ENCODE measurements around the gene CHRFAM7A. TPM values are rescaled to one million over a fixed set of nuclear protein-coding genes. Genes with fewer than 3 reads are reported as not detected.
"Not testable (repeated sequence)": the region's sequence is repeated elsewhere in the genome, so short reads cannot be mapped to it uniquely, and the experiment has no call there.

The CHRFAM7A gene
- polyA plus RNA-seq, 1 donor from 2014 or later, result 2.4 TPM

DNA sequence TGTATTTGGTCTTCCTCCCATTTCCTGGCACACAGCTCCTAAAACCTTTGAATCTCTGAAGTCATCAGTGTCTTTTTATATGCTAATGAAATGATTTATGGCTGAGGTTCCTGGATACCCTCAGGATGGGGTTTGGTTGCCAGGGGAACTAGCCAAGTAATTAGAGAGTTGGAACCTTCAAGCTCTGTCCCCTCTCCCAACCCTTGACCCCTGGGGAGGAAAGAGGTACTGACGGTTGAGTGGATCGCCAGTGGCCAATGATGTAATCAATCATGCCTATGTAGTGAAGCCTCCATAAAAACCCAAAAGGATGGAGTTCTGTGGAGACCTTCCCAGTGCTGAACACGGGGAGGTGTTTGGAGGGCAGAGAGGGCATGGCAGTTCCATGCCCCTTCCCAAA, 25.1 kb downstream of the CHRFAM7A start:
- H3K4me3 ChIP-seq (ENCODE audit: low read length); H3K27me3 ChIP-seq (ENCODE audit: insufficient read depth, low read depth, low read length); H2AFZ ChIP-seq (ENCODE audit: low read depth, low read length); H3K9me2 ChIP-seq (ENCODE audit: insufficient read depth, low read length); H3K9ac ChIP-seq (ENCODE audit: low read length); H3K79me2 ChIP-seq (replicated peaks; ENCODE audit: insufficient read depth, low read length); H4K20me1 ChIP-seq (ENCODE audit: insufficient read depth); H3K27ac ChIP-seq (ENCODE audit: low read length); H3F3A ChIP-seq (ENCODE audit: insufficient read depth, low read length, poor library complexity, severe bottlenecking); H3K4me2 ChIP-seq (ENCODE audit: low read length); H3K9me3 ChIP-seq (ENCODE audit: low read length); H3K36me3 ChIP-seq (ENCODE audit: insufficient read depth, low read length): not testable (repeated sequence)

- not testable (repeated sequence) for H3K27me3 ChIP-seq (ENCODE audit: insufficient read depth, low read depth, low read length); H3K9me3 ChIP-seq (ENCODE audit: low read length); H3K36me3 ChIP-seq (ENCODE audit: insufficient read depth, low read length); H3K79me2 ChIP-seq (replicated peaks; ENCODE audit: insufficient read depth, low read length); H2AFZ ChIP-seq (ENCODE audit: low read depth, low read length); H3K27ac ChIP-seq (ENCODE audit: low read length); H3K9me2 ChIP-seq (ENCODE audit: insufficient read depth, low read length); H4K20me1 ChIP-seq (ENCODE audit: insufficient read depth); H3K4me3 ChIP-seq (ENCODE audit: low read length); H3K9ac ChIP-seq (ENCODE audit: low read length); H3F3A ChIP-seq (ENCODE audit: insufficient read depth, low read length, poor library complexity, severe bottlenecking); H3K4me2 ChIP-seq (ENCODE audit: low read length)
These were observed 26.1 kb downstream of the CHRFAM7A start for GRCh38 chr15:30367246-30367645.

DNA sequence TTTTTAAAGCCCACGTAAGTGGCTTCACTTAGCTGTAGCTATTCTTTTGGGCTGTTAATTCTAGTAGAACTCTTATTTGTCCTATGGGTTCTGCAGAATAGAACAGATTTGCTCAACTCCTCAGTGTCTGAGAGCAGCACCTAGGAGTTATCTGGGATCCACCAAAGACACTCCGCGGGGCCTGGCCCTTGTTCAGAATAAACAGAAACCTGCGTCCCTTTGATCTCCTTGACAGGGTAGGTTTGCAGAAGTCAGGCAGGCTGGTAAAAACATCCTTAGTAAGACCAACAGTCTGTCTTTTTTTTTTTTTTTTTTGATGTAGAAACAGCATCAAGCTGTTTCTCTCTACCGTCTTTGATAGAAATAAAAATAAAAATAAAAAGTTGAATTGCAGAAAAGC, 31.9 kb downstream of the CHRFAM7A start:
- not testable (repeated sequence) for H3K9ac ChIP-seq (ENCODE audit: low read length); H2AFZ ChIP-seq (ENCODE audit: low read depth, low read length); H3K36me3 ChIP-seq (ENCODE audit: insufficient read depth, low read length); H3K9me3 ChIP-seq (ENCODE audit: low read length); H3K79me2 ChIP-seq (replicated peaks; ENCODE audit: insufficient read depth, low read length); H3K4me3 ChIP-seq (ENCODE audit: low read length); H4K20me1 ChIP-seq (ENCODE audit: insufficient read depth); H3K27me3 ChIP-seq (ENCODE audit: insufficient read depth, low read depth, low read length); H3K9me2 ChIP-seq (ENCODE audit: insufficient read depth, low read length); H3K4me2 ChIP-seq (ENCODE audit: low read length); H3F3A ChIP-seq (ENCODE audit: insufficient read depth, low read length, poor library complexity, severe bottlenecking); H3K27ac ChIP-seq (ENCODE audit: low read length)

DNA sequence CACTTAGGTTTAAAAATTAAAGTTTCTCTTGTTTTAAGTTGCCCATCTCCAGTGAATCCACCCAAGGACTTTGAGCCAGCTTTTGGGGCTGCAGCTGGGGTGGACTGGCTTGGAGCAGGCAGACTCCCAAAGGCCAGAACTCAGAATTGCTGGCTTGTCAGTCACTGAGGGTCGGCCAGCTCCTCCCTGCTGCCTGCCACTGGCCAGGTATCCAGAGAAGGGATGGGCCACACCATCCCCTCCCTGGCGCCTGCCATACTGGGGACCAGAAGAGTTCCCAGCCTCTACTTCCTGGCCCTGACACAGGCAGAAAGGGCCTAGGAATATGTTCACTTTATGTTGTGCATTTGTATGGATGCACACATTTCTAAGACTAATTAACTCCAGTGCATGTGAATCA, 32.4 kb downstream of the CHRFAM7A start:
- not testable (repeated sequence) for H3K36me3 ChIP-seq (ENCODE audit: insufficient read depth, low read length); H3K27ac ChIP-seq (ENCODE audit: low read length); H2AFZ ChIP-seq (ENCODE audit: low read depth, low read length); H3K9me2 ChIP-seq (ENCODE audit: insufficient read depth, low read length); H3K9ac ChIP-seq (ENCODE audit: low read length); H3K27me3 ChIP-seq (ENCODE audit: insufficient read depth, low read depth, low read length); H3K9me3 ChIP-seq (ENCODE audit: low read length); H3F3A ChIP-seq (ENCODE audit: insufficient read depth, low read length, poor library complexity, severe bottlenecking); H3K79me2 ChIP-seq (replicated peaks; ENCODE audit: insufficient read depth, low read length); H3K4me3 ChIP-seq (ENCODE audit: low read length); H3K4me2 ChIP-seq (ENCODE audit: low read length); H4K20me1 ChIP-seq (ENCODE audit: insufficient read depth)

- H2AFZ ChIP-seq (ENCODE audit: low read depth, low read length); H3K9ac ChIP-seq (ENCODE audit: low read length); H3K4me2 ChIP-seq (ENCODE audit: low read length); H3F3A ChIP-seq (ENCODE audit: insufficient read depth, low read length, poor library complexity, severe bottlenecking); H3K9me2 ChIP-seq (ENCODE audit: insufficient read depth, low read length); H3K36me3 ChIP-seq (ENCODE audit: insufficient read depth, low read length); H4K20me1 ChIP-seq (ENCODE audit: insufficient read depth); H3K79me2 ChIP-seq (replicated peaks; ENCODE audit: insufficient read depth, low read length); H3K27me3 ChIP-seq (ENCODE audit: insufficient read depth, low read depth, low read length); H3K27ac ChIP-seq (ENCODE audit: low read length); H3K4me3 ChIP-seq (ENCODE audit: low read length); H3K9me3 ChIP-seq (ENCODE audit: low read length): not testable (repeated sequence)
These were observed 38.3 kb downstream of the CHRFAM7A start for GRCh38 chr15:30355043-30355442.

GRCh38 chr15:30349803-30350202, 43.5 kb downstream of the CHRFAM7A start:
- not testable (repeated sequence) for H3F3A ChIP-seq (ENCODE audit: insufficient read depth, low read length, poor library complexity, severe bottlenecking); H4K20me1 ChIP-seq (ENCODE audit: insufficient read depth); H2AFZ ChIP-seq (ENCODE audit: low read depth, low read length); H3K9me2 ChIP-seq (ENCODE audit: insufficient read depth, low read length); H3K79me2 ChIP-seq (replicated peaks; ENCODE audit: insufficient read depth, low read length); H3K27ac ChIP-seq (ENCODE audit: low read length); H3K9ac ChIP-seq (ENCODE audit: low read length); H3K4me3 ChIP-seq (ENCODE audit: low read length); H3K4me2 ChIP-seq (ENCODE audit: low read length); H3K36me3 ChIP-seq (ENCODE audit: insufficient read depth, low read length); H3K27me3 ChIP-seq (ENCODE audit: insufficient read depth, low read depth, low read length); H3K9me3 ChIP-seq (ENCODE audit: low read length)

- H3K9ac ChIP-seq (ENCODE audit: low read length); H3K4me3 ChIP-seq (ENCODE audit: low read length); H3K36me3 ChIP-seq (ENCODE audit: insufficient read depth, low read length); H3K9me2 ChIP-seq (ENCODE audit: insufficient read depth, low read length); H3K4me2 ChIP-seq (ENCODE audit: low read length); H3K27me3 ChIP-seq (ENCODE audit: insufficient read depth, low read depth, low read length); H3K79me2 ChIP-seq (replicated peaks; ENCODE audit: insufficient read depth, low read length); H4K20me1 ChIP-seq (ENCODE audit: insufficient read depth); H3K27ac ChIP-seq (ENCODE audit: low read length); H2AFZ ChIP-seq (ENCODE audit: low read depth, low read length); H3F3A ChIP-seq (ENCODE audit: insufficient read depth, low read length, poor library complexity, severe bottlenecking); H3K9me3 ChIP-seq (ENCODE audit: low read length): not testable (repeated sequence)
These were observed 56.8 kb downstream of the CHRFAM7A start for GRCh38 chr15:30336584-30336983.

DNA sequence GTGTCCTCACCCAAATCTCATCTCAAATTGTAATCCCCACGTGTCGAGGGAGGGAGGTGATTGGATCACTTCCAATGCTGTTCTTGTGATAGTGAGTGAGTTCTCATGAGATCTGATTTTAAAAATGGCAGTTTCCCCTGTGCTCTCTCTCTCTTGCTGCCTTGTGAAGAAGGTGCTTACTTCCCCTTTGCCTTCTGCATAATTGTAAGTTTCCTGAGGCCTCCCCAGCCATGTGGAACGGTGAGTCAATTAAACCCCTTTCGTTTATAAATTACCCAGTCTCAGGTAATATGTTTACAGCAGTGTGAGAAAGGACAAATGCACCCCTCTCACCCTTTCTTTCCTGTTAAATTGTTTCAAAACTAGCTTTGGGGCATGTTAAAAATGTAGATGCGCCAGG, 59.2 kb downstream of the CHRFAM7A start:
- H3K4me2 ChIP-seq (ENCODE audit: low read length); H3F3A ChIP-seq (ENCODE audit: insufficient read depth, low read length, poor library complexity, severe bottlenecking); H3K36me3 ChIP-seq (ENCODE audit: insufficient read depth, low read length); H3K9ac ChIP-seq (ENCODE audit: low read length); H3K79me2 ChIP-seq (replicated peaks; ENCODE audit: insufficient read depth, low read length); H3K27me3 ChIP-seq (ENCODE audit: insufficient read depth, low read depth, low read length); H3K27ac ChIP-seq (ENCODE audit: low read length); H3K4me3 ChIP-seq (ENCODE audit: low read length); H2AFZ ChIP-seq (ENCODE audit: low read depth, low read length); H3K9me2 ChIP-seq (ENCODE audit: insufficient read depth, low read length); H4K20me1 ChIP-seq (ENCODE audit: insufficient read depth); H3K9me3 ChIP-seq (ENCODE audit: low read length): not testable (repeated sequence)

All from neural cell (in vitro differentiated cells).